ENCODE data around the gene CHST12. TPM values are rescaled to one million over a fixed set of nuclear protein-coding genes. Genes with fewer than 3 reads are reported as not detected.

The CHST12 gene
- total RNA-seq, 2 donors from 2014 or later = 14.5 to 18.5 TPM

DNA sequence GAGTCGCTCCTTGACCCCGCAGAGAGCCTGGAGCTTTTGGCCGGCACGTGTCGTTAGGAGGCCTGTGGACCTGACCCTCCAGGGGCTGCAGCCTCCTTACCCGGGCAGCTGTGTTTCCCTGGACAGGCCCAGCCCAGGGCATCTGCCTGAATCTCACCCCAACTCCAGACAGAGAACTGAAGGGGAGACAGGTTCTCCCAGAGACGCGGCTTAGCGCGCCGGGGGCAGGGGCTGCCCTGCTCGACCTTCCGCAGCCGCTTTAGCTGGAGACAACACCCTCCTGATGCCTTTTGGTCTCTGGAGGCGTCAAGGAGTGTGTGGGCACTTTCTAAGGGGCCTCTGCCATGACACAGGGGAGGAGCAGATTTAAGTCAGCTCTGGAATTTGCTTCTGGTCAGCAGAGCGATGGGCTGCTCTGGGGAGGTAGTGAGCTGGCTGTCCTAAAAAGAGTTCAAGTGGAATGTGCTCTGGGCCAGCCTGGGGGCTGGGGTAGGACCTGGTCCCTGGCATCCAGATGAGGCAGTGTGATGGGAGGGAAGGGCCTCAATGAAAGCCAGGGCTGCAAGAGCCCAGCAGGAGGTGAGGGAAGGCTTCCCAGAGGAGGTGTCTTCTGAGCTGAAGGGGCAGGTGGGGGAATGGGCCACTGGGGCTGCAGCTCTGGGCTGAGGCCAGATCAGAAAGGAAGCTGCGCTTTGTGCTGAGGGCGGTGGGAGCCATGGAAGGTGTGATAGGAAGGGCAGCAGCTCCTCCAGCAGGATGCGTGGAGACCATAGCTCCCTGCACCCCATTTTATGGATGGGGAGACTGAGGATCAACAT lies 67.0 kb downstream of the CHST12 start:
- H3K9me3 ChIP-seq (ENCODE audit: control insufficient read depth, low read length) = no peaks in the 10 kb centered on the region
- WGBS, 2 experiments (ENCODE audit: insufficient coverage in 1 of 2, insufficient read length in 1 of 2) = 91% methylated on average over 18 to 19 of the region's 19 CpGs
- H3K9ac ChIP-seq (ENCODE audit: extremely low read depth, low read length, poor library complexity, severe bottlenecking) = no peak overlapping the region
- Mint-ChIP-seq H3K4me1 (peaks cover 5% of the 10 kb centered on the region), H3K9me3 (no peaks in the 10 kb centered on the region), H3K4me3 (no peak overlapping the region), H3K27me3 (ENCODE audit: insufficient read depth) (no peaks in the 10 kb centered on the region), H3K27ac (no peak overlapping the region), H3K36me3 (ENCODE audit: low read depth) (no peaks in the 10 kb centered on the region)
- H3K27me3 ChIP-seq (ENCODE audit: control insufficient read depth, insufficient read depth, low read length, poor library complexity, severe bottlenecking) = no peaks in the 10 kb centered on the region
- no peak overlapping the region for H3K4me3 ChIP-seq (ENCODE audit: low read length)
- peak; percentile 49 for DNase-seq
- TF ChIP-seq CTCF (conservative IDR thresholded peaks at IDR 0.05) = no peak
- H3K36me3 ChIP-seq (ENCODE audit: control insufficient read depth, insufficient read depth, low read length) = no peaks in the 10 kb centered on the region
- H3K27ac ChIP-seq (ENCODE audit: low read depth, low read length) = peak overlapping the region; percentile 24
- no peaks in the 10 kb centered on the region for H3K4me1 ChIP-seq (ENCODE audit: control insufficient read depth, insufficient read depth, low read length)

- H3K9ac ChIP-seq (ENCODE audit: extremely low read depth, low read length, poor library complexity, severe bottlenecking) = no peak overlapping the region
- H3K9me3 ChIP-seq (ENCODE audit: control insufficient read depth, low read length) = no peaks in the 10 kb centered on the region
- Mint-ChIP-seq H3K27me3 (ENCODE audit: insufficient read depth) (no peaks in the 10 kb centered on the region), H3K9me3 (no peaks in the 10 kb centered on the region), H3K36me3 (ENCODE audit: low read depth) (no peaks in the 10 kb centered on the region), H3K4me3 (no peak overlapping the region), H3K4me1 (peaks cover 3% of the 10 kb centered on the region), H3K27ac (no peak overlapping the region)
- H3K36me3 ChIP-seq (ENCODE audit: control insufficient read depth, insufficient read depth, low read length) = no peaks in the 10 kb centered on the region
- no peak for DNase-seq
- no peak for TF ChIP-seq CTCF (conservative IDR thresholded peaks at IDR 0.05)
- no peaks in the 10 kb centered on the region for H3K27me3 ChIP-seq (ENCODE audit: control insufficient read depth, insufficient read depth, low read length, poor library complexity, severe bottlenecking)
- H3K27ac ChIP-seq (ENCODE audit: low read depth, low read length) = peak overlapping the region; percentile 32
- whole genome bisulfite sequencing, 2 experiments (ENCODE audit: insufficient coverage in 1 of 2, insufficient read length in 1 of 2) = 88 to 100% methylated on average over 1 to 5 of the region's 5 CpGs
- no peaks in the 10 kb centered on the region for H3K4me1 ChIP-seq (ENCODE audit: control insufficient read depth, insufficient read depth, low read length)
- H3K4me3 ChIP-seq (ENCODE audit: low read length) = no peak overlapping the region
These were observed 67.6 kb downstream of the CHST12 start for GRCh38 chr7:2471022-2471329.

DNA sequence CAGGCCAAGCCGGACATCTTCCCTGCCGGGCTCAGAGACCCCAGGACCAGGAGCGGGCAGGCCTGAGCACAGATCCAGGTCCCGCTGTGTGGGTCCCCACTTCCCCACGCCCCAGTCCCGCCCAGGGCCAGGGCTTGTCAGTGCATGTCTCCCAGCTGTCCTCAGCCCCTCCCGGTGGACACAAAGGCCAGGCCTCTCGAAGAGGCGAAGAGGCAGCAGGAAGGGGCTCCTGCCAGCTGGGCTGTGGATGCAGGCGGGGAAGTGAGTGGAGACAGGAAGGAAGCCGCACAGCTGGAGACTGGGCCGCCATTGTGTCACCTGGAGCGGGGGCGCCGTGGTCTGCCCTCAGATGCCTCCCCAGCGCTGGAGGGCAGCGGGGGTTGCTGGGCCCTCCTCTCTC lies 68.0 kb downstream of the CHST12 start:
- H3K27me3 ChIP-seq (ENCODE audit: control insufficient read depth, insufficient read depth, low read length, poor library complexity, severe bottlenecking) = no peaks in the 10 kb centered on the region
- Mint-ChIP-seq H3K4me3 (no peak overlapping the region), H3K9me3 (no peaks in the 10 kb centered on the region), H3K27me3 (ENCODE audit: insufficient read depth) (no peaks in the 10 kb centered on the region), H3K27ac (no peak overlapping the region), H3K36me3 (ENCODE audit: low read depth) (no peaks in the 10 kb centered on the region), H3K4me1 (peaks cover 2% of the 10 kb centered on the region)
- 80 to 82% methylated on average over 9 to 17 of the region's 17 CpGs for WGBS, 2 experiments (ENCODE audit: insufficient coverage in 1 of 2, insufficient read length in 1 of 2)
- peak overlapping the region; percentile 32 for H3K27ac ChIP-seq (ENCODE audit: low read depth, low read length)
- H3K4me3 ChIP-seq (ENCODE audit: low read length) = no peak overlapping the region
- DNase-seq = peak; percentile 76
- H3K9me3 ChIP-seq (ENCODE audit: control insufficient read depth, low read length) = no peaks in the 10 kb centered on the region
- H3K9ac ChIP-seq (ENCODE audit: extremely low read depth, low read length, poor library complexity, severe bottlenecking) = no peak overlapping the region
- H3K36me3 ChIP-seq (ENCODE audit: control insufficient read depth, insufficient read depth, low read length) = no peaks in the 10 kb centered on the region
- no peak for TF ChIP-seq CTCF (conservative IDR thresholded peaks at IDR 0.05)
- H3K4me1 ChIP-seq (ENCODE audit: control insufficient read depth, insufficient read depth, low read length) = no peaks in the 10 kb centered on the region
